Tibial artery (tissue), 4 donors: Measurements from ENCODE around the gene TUSC2.

ENCODE experiments used
- DNase-seq, 2 donors: peaks; one replicate each; pipeline ENCODE4 v3.0.0-alpha.2; 2019
- H3K27ac ChIP-seq, 2 donors: fragments of 200-600 bp; sonication (generic) in 1 of 2; 1 replicate in 1 of 2; 2 replicates in 1 of 2; pipeline ENCODE4 v1.5.1; 2018 to 2019; ENCODE audit warnings: mild to moderate bottlenecking in 1 of 2
- H3K27me3 ChIP-seq, 2 donors: fragments of 200-600 bp; sonication (generic) in 1 of 2; one replicate each; pipeline versions ENCODE4 v1.5.1 to v1.6.0; 2016 to 2019
- H3K36me3 ChIP-seq, 3 donors: fragments of 200-600 bp; sonication (generic) in 2 of 3; one replicate each; pipeline ENCODE4 v1.5.1; 2016 to 2019; ENCODE audit warnings: mild to moderate bottlenecking in 2 of 3
- H3K4me1 ChIP-seq, 4 donors: fragments of 200-600 bp; sonication (generic) in 2 of 4; 1 replicate in 3 of 4; 2 replicates in 1 of 4; pipeline ENCODE4 v1.5.1; 2016 to 2019
- H3K4me3 ChIP-seq, 2 donors: fragments of 200-600 bp; sonication (generic) in 1 of 2; 1 replicate in 1 of 2; 2 replicates in 1 of 2; pipeline ENCODE4 v1.5.1; 2018 to 2019; ENCODE audit warnings: mild to moderate bottlenecking in 2 of 2
- H3K9me3 ChIP-seq, 3 donors: fragments of 200-600 bp; sonication (generic) in 1 of 3; one replicate each; pipeline ENCODE4 v1.5.1; 2016 to 2019
- intact Hi-C: fragments of 100-400 bp; cut with DNase I; formaldehyde crosslinking; loops from one replicate; pipeline ENCODE4 v1.15.0; 2023; ENCODE audit warnings: low total_unique reads
- TF ChIP-seq, protein P1 (sequence below), 2 experiments: fragments of 200-600 bp in 1 of 2; fragments of 450-650 bp in 1 of 2; IDR thresholded peaks; one replicate each; pipeline ENCODE4 v1.5.1; 2017 to 2019; ENCODE audit warnings: antibody characterized with exemption in 2 of 2, mild to moderate bottlenecking in 1 of 2, moderate library complexity in 1 of 2

Gene TUSC2

DNA sequence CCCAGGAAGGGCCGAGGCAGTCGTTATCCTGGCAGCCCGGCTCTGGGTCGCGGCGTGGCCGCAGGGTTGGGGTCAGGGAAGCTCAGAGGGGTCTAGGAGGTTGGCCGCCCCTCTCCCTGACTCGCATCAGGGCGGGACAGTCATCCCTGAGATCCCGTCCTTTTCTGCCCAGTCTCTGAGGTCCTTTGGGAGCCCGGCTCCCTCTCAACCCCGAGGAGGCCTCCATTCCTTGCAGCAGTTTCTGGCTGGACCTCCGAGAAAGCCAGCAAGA, 6.0 kb downstream of the TUSC2 start:
- no peak for DNase-seq
- H3K9me3 ChIP-seq = no peaks in the 10 kb centered on the region
- H3K27ac ChIP-seq = peak overlapping the region; percentile 93
- no peaks in the 10 kb centered on the region for H3K27me3 ChIP-seq
- intact Hi-C loops = no loop called here
- H3K4me1 ChIP-seq = peaks cover 0 to 68% (median 36%) of the 10 kb centered on the region in 4 donors
- H3K36me3 ChIP-seq = peaks cover 7 to 36% (median 29%) of the 10 kb centered on the region in 3 donors
- TF ChIP-seq, protein P1, sequence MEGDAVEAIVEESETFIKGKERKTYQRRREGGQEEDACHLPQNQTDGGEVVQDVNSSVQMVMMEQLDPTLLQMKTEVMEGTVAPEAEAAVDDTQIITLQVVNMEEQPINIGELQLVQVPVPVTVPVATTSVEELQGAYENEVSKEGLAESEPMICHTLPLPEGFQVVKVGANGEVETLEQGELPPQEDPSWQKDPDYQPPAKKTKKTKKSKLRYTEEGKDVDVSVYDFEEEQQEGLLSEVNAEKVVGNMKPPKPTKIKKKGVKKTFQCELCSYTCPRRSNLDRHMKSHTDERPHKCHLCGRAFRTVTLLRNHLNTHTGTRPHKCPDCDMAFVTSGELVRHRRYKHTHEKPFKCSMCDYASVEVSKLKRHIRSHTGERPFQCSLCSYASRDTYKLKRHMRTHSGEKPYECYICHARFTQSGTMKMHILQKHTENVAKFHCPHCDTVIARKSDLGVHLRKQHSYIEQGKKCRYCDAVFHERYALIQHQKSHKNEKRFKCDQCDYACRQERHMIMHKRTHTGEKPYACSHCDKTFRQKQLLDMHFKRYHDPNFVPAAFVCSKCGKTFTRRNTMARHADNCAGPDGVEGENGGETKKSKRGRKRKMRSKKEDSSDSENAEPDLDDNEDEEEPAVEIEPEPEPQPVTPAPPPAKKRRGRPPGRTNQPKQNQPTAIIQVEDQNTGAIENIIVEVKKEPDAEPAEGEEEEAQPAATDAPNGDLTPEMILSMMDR (IDR thresholded peaks at IDR 0.05) = no peak
- peak overlapping the region; percentile 70 to 89 for H3K4me3 ChIP-seq

DNA sequence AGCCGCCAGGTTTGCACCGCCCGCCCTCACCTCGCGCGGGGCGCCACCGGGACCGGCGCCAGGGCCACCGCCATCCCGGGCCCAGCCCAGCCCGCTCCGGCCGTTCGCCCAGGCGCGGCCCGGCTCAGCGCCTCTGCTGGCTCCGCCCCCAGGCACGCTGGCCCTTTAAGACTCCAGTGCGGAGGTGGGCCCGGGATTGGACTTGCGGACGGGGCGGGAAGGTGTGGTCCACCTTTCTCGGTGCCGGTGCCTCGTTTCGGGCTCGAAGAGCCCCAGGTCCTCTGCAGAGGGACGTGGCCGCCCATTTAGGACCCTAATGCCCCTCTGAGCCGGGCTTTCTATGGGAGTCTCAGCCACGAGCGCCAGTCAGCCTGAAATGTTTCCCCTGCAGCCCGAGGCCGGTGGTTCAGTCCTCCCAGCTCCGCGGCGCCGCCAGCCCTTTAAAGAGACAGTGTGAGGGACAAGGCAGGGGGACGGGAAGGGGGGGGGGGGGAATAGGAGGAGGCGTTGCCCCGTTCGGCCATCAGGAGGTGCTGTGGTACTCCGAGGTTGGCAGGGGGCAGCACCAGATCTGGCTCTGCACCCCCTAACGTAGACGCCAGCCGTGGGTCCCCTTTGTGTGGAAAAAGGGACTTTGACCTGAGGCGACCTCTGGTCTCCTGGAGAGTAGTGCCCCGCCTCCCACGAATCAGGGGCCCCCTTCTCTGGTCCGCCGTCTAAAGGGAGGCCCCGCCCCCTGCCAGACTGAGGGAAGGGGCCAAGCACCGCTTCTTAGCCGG, 6.5 kb downstream of the TUSC2 start:
- no peaks in the 10 kb centered on the region for H3K27me3 ChIP-seq
- DNase-seq = peak; percentile 90 to 94
- intact Hi-C loops = loop anchor here (2.0 kb wide), 1 partner anchor 21 kb away; no protein-coding TSS in a partner anchor
- H3K4me3 ChIP-seq = peak overlapping the region; percentile 70 to 89
- peaks cover 7 to 33% (median 33%) of the 10 kb centered on the region in 3 donors for H3K36me3 ChIP-seq
- H3K4me1 ChIP-seq = peaks cover 0 to 67% (median 31%) of the 10 kb centered on the region in 4 donors
- TF ChIP-seq, protein P1 (IDR thresholded peaks at IDR 0.05) = peak; percentile 38 to 44
- no peaks in the 10 kb centered on the region for H3K9me3 ChIP-seq
- H3K27ac ChIP-seq = peak overlapping the region; percentile 93

DNA sequence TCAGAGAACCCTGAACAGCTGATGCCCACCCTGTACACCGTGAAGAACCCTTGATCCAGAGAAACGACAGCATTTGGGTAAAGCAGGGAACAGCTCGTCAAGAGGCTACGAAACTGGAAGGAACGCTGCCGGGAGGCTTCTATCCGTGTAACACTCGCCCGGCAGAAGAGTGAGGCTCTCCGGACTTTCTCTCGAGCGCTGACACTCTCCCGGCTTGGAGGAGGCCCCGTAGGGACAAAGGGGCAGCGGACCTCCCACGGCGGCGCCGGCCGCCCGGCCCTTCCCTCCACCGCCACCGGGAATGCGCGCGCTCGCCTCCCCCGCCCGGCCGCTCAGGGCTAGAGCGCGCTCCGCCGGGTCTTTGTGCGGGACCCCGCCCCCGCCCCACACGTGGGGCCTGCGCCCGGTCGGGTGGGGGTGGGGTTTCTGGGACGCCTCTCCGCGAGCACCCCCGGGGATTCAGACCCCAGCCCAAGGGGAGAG, 7.1 kb downstream of the TUSC2 start:
- Histone ChIP-seq H3K36me3 (peaks cover 6 to 29% (median 26%) of the 10 kb centered on the region in 3 donors), H3K4me1 (peaks cover 0 to 63% (median 30%) of the 10 kb centered on the region in 4 donors), H3K9me3 (no peaks in the 10 kb centered on the region), H3K27me3 (no peaks in the 10 kb centered on the region), H3K27ac (peak overlapping the region; percentile 93), H3K4me3 (peak overlapping the region; percentile 70 to 89)
- TF ChIP-seq, protein P1 (IDR thresholded peaks at IDR 0.05) = peak in 1 of 2 experiments; percentile 5
- DNase-seq = peak; percentile 71 to 87
- intact Hi-C loops = loop anchor here (2.0 kb wide), 1 partner anchor 20 kb away; no protein-coding TSS in a partner anchor

DNA sequence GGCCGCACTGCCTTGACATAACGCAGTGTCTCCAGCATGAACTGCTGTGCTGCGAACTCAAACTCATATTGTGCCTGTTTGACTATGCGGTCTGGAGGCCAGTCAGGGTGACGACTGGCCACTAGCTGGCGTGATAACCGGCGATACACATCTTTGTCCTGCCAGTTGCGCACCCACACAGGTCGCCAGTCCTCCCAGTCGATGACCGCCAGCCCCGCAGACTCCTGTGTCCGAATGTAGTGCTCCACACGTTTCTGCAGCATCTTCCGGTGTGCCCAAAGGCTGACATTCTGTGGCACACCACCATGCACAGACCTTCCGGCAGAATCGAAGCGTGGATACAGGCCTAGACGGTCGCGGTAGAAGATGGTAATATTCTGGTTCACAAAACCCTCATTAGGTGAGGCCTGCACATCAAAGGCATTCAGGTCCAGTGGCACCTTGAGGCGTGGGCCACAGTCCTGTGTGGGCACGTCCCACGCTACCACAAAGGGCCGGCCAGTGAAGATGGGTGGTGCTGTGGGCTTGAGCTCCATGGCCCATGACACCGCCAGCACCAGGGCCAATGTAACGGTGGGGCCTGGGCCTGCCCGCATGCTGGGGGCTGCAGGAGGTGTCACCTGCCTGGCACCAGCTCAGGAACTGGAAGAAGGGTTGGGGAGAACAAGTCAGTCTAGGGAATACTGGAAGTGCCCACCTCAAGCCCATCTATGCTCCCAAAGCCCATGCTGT, 8.0 kb downstream of the TUSC2 start:
- H3K36me3 ChIP-seq = peaks cover 0 to 25% (median 20%) of the 10 kb centered on the region in 3 donors
- H3K4me3 ChIP-seq = peak overlapping the region; percentile 70 to 89
- intact Hi-C loops = loop anchor here (2.0 kb wide), 1 partner anchor 19 kb away; no protein-coding TSS in a partner anchor
- peak overlapping the region; percentile 93 for H3K27ac ChIP-seq
- DNase-seq = no peak
- TF ChIP-seq, protein P1 (IDR thresholded peaks at IDR 0.05) = no peak
- H3K27me3 ChIP-seq = no peaks in the 10 kb centered on the region
- peaks cover 0 to 62% (median 30%) of the 10 kb centered on the region in 4 donors for H3K4me1 ChIP-seq
- no peaks in the 10 kb centered on the region for H3K9me3 ChIP-seq

DNA sequence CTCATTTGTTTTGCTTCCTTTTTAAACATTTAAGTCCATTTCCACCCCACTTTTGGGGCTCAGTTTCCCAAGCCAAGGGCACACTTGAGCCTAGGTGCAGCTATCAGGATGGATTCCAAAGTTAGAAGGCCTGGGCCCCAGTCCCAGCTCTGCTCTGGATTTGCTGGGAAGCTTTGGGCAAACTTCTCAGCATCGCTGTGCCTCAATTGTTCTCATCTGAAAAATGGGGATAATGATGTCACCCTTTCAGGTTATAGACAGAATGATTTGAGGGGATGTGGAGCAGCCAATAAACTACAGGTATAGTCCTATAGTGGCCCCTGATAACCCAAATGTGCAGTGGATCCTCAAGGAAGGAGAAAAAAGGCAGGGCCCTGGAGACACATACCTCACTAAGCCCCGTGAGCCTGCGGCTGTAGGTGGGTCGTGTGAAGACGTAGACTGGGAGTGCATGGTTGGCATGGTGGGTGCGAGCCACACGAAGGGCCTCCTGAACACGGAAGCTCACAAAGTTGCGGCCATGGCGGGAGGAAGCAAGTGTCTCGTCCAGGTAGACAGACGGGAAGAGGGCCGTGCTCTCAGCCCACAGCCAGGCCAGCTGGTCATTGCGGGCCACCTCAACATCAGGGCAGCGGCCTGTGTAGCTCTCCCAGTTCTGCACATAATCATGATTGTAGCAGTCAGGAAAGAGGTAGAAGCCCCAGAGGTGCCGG, 8.7 kb downstream of the TUSC2 start:
- Histone ChIP-seq H3K36me3 (peaks cover 0 to 24% (median 18%) of the 10 kb centered on the region in 3 donors), H3K27me3 (no peaks in the 10 kb centered on the region)
- intact Hi-C loops = no loop called here

More for the DNA sequence above, 8.7 kb downstream of the TUSC2 start:
- Histone ChIP-seq H3K27ac (no peak overlapping the region), H3K4me1 (peaks cover 0 to 58% (median 30%) of the 10 kb centered on the region in 4 donors), H3K4me3 (peak overlapping the region; percentile 70 to 89), H3K9me3 (no peaks in the 10 kb centered on the region)
- TF ChIP-seq, protein P1 (IDR thresholded peaks at IDR 0.05) = no peak
- DNase-seq = no peak
